DOHH2 (cell line): ENCODE results near the gene SEMA6A.

Experiments used
- CTCF ChIP-seq: fragments of 200-600 bp; sonication (generic); IDR thresholded peaks from one replicate; pipeline ENCODE4 v1.5.1; 2014; ENCODE audit warnings: antibody characterized with exemption, mild to moderate bottlenecking, low read depth, low read length; ENCODE audit not compliant: poor library complexity, severe bottlenecking
- EZH2phosphoT487 ChIP-seq: fragments of 200-600 bp; sonication (generic); IDR thresholded peaks from 2 replicates; pipeline ENCODE4 v1.6.1; 2017; ENCODE audit warnings: borderline replicate concordance, mild to moderate bottlenecking, antibody characterized with exemption, low read length, moderate library complexity, mixed read lengths

DNA sequence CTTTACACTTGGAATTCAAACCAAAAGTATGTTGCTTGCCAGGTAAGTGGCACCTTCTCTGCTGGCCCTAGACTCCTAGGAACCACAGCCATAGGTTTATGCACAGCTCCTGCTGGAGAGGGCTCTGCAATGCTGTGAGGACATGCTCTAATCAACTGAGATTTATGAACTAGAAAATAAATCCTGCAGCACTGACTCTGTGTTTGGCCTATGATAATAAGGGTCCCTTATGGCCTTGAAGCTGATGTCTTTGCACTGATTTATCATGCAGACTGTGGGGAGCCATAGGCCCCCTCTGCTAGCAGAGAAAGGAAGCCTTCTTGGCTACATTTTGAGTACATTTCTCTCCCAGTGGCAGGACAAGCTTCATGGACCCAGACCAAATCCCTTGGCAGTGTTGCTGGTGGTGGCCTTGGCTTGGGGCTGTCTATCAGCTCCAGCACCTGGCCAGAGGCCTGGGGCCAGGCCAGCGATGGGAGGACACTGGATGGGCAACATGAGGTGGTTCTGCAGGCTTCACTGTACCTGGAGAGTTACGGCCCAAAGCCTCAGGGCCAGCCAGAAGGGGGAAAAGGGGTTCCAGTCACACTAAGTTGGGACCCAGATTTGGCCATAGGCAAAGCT is 178.0 kb downstream of the SEMA6A start:
- TF ChIP-seq CTCF: no peak
- TF ChIP-seq EZH2phosphoT487: no peak
